Stromal cell of bone marrow (primary cell): ENCODE results near the gene PSMD7.
"Not testable (repeated sequence)": the region's sequence is repeated elsewhere in the genome, so short reads cannot be mapped to it uniquely, and the experiment has no call there.

Source experiments
- DNase-seq: peaks from one replicate; pipeline ENCODE4 v3.0.0-alpha.2; 2012; ENCODE audit warnings: low read depth

The PSMD7 gene

GRCh38 chr16:74297145-74297665, 591 bp downstream of the PSMD7 start:
- peak; percentile 20 for DNase-seq

DNA sequence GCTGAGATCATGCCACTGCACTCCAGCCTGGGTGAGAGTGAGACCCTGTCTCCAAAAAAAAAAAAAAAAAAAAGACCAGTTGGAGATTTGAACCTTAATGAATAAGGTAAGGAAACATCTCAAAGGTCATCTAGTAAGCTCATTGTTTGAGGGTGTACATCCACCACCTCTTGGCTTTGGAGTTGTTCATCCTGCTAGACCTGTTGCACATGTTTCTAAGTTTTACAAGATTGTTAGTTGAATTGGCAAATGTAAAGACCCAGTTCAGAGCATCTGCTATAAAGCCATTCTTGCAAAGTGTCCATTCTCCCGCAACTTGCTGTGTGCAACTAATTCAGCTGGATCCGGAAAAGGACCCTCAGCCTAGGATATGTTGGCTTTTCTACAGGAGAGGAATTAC, 1.5 kb downstream of the PSMD7 start:
- DNase-seq, result no peak

GRCh38 chr16:74302341-74302740, 5.7 kb downstream of the PSMD7 start:
- DNase-seq, result no peak

DNA sequence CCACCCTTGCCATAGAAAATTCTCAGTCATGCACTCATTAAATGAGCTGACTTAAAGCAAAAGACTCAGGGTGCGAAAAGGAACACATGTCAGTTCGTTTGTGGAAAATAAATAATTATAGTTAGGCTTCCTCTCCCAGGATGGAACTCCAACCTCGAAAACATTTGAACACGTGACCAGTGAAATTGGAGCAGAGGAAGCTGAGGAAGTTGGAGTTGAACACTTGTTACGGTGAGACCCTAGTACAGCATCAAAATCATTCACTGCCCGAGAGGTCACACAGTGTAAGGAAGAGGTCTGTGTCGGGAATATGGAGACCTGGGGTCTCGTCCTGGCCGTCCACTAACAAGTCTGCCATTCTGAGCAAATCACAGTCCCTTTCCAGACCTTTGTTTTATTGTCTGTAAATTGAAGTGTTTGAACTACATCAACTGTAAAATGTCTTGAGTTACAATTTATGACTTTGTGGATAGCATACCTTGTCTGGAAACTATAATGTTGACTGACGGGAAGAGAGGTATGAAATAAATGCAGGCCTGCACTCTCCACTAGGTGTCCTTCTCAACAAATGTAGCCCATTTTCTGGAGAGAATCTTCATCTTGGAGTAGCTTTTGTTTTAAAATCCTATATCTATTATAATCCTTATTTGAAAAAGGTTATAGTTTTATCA, 7.7 kb downstream of the PSMD7 start:
- DNase-seq, result no peak

DNA sequence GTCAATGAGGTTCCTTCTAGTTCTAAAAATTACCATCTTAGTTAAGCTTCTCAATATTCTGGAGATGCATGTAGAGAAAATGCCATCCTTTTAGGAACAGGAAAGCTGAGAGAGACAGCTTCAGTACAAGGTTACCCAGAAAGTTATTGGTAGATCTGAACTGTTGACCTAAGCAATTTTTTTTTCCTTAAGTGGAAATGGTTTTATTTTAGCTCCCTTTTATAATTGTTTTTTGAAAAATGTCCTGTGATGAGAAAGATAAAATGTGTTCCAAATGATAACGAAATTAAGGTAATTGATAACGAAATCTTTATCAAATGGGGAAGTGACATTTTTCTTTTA, 8.2 kb downstream of the PSMD7 start:
- no peak for DNase-seq

DNA sequence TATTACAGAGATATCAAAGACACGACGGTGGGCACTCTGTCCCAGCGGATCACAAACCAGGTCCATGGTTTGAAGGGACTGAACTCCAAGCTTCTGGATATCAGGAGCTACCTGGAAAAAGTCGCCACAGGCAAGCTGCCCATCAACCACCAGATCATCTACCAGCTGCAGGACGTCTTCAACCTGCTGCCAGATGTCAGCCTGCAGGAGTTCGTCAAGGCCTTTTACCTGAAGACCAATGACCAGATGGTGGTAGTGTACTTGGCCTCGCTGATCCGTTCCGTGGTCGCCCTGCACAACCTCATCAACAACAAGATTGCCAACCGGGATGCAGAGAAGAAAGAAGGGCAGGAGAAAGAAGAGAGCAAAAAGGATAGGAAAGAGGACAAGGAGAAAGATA, 8.7 kb downstream of the PSMD7 start:
- no peak for DNase-seq

DNA sequence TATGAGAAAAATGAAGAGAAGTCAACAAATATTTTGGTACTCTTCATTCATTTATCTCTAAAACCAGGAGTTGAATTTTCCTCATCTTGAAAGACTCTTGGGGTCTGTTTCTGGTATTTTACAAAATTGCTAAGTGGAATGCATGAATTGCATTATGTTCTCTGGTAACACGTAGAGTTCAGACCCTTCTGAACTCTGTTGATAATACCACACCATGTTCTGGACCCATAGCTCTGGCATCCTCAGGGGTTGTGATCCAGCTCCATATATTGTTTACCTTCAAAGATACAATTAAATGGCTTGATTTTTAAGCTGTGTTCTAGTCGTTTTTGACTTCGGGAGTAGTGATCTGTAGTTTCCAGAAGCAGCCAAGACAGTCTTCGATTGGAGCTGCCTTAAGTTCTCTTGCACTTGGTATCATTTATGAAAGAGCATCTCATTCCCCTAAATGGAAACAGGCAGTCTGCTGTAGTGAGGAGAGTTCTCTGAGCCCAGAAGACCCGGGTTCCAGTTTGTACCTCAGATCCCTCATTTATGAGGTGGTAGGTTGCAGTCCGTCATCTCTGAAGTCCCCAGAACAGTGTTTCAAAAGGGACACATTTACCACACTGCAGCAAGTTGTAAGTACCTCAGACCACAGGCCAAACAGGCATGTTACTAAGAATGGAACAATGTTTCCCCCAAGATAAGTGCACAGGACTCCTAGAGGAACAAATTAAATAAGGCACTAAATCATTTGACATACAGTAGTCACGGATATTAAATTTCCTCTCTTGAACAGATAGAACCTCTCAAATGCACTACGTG, 9.6 kb downstream of the PSMD7 start:
- no peak for DNase-seq

DNA sequence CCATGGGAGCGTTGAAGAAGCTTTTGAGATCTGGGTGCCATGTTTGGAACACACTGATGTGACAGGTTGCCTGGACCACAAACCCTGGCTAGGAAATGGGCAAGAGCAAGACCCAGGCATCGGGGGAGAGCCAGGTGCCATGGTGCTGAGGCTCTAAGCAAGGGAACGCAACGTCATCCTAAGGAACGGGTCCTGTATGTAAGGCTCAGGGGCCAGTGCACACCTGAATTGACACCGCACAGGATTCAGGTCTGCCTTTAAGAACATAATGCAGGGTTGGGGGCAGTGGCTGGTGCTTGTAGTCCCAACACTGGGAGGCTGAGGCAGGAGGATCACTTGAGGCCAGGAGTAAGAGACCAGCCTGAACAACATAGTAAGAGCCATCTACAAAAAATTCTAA, 10.8 kb downstream of the PSMD7 start:
- DNase-seq, result no peak

DNA sequence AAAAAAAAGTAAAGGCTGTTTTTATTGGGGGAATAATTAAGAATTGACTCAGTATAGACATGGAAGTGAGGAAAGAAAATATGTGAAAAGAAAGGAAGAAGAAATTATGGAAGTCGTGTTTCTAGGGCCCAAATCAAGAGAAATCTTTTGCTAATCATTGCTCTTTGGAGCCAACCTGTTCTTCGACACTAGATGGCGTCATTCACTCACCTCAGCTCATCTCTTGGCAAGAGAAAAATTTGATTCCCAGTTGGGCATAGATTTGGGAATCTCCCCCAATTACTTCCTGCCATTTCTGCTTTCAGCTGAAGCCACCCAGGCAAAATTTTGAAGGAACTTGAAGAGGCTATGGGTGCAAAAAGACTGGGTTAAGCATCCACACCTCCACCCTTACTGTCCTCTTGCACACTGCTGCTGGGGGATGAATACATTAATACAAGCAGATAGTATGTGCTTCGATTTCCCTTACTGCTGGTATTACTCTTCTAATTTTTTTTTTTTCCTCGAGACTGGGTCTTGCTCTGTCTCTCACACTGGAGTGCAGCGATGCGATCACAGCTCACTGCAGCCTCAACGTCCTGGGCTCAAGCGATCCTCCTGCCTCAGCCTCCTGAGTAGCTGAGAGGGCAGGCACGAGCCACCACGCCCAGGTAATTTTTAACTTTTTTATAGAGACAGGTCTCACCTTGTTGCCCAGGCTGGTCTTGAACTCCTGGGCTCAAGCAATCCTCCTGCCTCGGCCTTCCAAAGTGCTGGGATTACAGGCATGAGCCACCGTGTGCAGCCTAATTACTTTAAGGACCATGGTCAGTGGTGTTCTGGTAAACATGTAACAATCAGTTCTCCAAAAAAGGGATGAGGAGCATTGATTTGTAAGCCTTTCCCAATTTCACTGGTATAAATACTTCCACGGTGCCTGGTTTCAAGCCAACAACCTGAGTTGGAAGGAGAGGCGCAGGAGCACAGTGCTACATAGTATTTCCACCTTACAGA, 13.5 kb downstream of the PSMD7 start:
- DNase-seq, result peak; percentile 23

- no peak for DNase-seq
Observed at GRCh38 chr16:74315059-74315458, 18.4 kb downstream of the PSMD7 start.

GRCh38 chr16:74320707-74321106, 24.1 kb downstream of the PSMD7 start:
- no peak for DNase-seq

DNA sequence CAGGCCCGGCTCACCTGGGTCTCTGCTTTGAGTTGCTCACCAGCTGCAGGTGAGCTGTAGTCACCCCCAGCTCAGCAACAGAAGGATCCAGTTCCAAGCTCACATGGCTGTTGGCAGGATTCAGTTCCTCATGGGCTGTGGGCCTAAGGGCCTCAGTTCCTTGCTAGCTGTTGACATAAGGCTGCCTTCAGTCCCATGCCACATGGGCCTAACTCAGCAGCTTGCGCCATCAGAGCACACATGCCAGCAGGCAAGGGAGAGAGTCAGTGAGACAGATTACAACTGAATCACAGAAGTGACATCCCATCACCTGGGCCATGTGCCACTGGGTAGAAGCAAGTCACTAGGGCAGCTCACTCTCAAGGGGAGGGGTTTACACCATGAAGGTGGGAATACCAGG, 24.7 kb downstream of the PSMD7 start:
- DNase-seq, result no peak

DNA sequence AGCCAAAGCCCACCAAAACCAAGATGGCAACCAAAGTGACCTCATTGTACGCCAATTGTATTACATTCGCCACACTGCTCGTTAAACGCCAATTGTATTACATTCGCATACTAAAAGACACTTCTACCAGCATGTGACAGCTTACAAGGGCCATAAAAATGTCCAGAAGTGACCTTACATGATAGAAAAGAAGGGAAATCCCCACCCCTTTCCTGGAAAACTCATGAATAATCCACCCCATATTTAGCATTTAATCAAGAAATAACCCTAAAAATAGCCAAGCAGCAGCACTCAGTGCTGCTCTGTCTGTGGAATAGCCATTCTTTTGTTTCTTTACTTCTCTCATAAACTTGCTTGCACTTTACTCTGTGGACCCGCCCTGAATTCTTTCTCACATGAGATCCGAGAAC, 25.7 kb downstream of the PSMD7 start:
- DNase-seq, result no peak

GRCh38 chr16:74324777-74325176, 28.2 kb downstream of the PSMD7 start:
- DNase-seq, result not testable (repeated sequence)

- no peak for DNase-seq
Observed at GRCh38 chr16:74325641-74326040, 29.0 kb downstream of the PSMD7 start.

- not testable (repeated sequence) for DNase-seq
Observed at GRCh38 chr16:74328346-74328745, 31.7 kb downstream of the PSMD7 start.

DNA sequence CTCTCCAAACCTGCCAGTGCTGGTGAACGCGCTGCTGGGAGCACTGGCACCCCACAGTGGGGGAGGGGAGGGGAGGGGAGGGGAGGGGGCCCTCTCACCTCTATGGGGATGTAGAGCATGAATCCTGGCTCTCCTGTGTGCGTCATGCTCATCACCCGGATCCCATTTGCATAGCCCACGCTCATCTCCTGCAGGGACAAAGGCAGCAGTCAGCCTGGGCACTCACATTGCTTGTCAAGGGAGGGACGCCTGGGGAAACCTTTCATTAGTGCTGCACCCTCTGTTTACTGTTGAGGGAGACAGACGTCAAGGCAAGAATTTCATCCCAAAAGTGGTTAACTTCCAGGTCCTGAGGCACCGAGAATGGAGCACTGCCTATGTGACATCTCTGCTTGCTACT, 35.9 kb downstream of the PSMD7 start:
- not testable (repeated sequence) for DNase-seq

DNA sequence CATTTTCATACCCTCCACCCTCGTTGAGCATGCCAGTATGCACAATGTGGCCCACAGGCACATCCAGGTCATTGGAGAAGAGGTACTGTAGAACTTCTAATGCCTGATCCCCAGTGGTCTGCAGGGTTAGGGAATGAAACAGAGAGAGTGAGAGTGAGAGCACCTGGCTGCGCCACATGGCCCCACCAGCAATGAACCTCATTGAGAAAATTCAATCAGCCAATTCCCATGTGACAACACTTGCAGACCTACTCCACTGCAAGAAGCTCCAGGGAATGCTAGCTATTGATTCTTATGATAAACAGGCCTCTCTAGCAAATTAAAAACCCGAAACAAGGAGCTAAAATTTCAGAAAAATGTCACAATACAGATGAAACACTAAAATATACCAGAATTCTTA, 40.9 kb downstream of the PSMD7 start:
- DNase-seq, result not testable (repeated sequence)

- not testable (repeated sequence) for DNase-seq
Observed at GRCh38 chr16:74339226-74339625, 42.6 kb downstream of the PSMD7 start.

- DNase-seq, result not testable (repeated sequence)
Observed at GRCh38 chr16:74353038-74353437, 56.4 kb downstream of the PSMD7 start.
